K562 (cell line): Measurements from ENCODE around the gene BAG1. TPM values are rescaled to one million over a fixed set of nuclear protein-coding genes. Genes with fewer than 3 reads are reported as not detected.
A peak's percentile ranks its signal among the peaks of the same experiment; 100 is the strongest.

Source experiments
- ARHGAP35 ChIP-seq: fragments of 450-650 bp; IDR thresholded peaks from 2 replicates; pipeline ENCODE4 v1.6.1; 2018; ENCODE audit not compliant: partially characterized antibody
- ARID2 ChIP-seq: fragments of 450-650 bp; IDR thresholded peaks from 2 replicates; pipeline ENCODE4 v1.6.1; 2017; ENCODE audit warnings: antibody characterized with exemption, mild to moderate bottlenecking
- GABPB1 ChIP-seq: sonication (generic); formaldehyde crosslinking; IDR thresholded peaks from 2 replicates; pipeline ENCODE4 v1.8.0; 2022; ENCODE audit warnings: mild to moderate bottlenecking, missing genetic modification reagents
- HEY1 ChIP-seq: fragments of 250-450 bp; sonication (Bioruptor Pico); IDR thresholded peaks from 2 replicates; pipeline ENCODE4 v1.5.0; 2020; ENCODE audit warnings: mild to moderate bottlenecking, moderate library complexity, borderline replicate concordance
- KAT7 ChIP-seq: sonication (generic); formaldehyde crosslinking; IDR thresholded peaks from 2 replicates; pipeline ENCODE4 v1.8.0; 2022; ENCODE audit warnings: missing genetic modification reagents, mild to moderate bottlenecking, borderline replicate concordance
- NCOA4 ChIP-seq: fragments of 450-650 bp; IDR thresholded peaks from 2 replicates; pipeline ENCODE4 v1.6.1; 2018; ENCODE audit warnings: mild to moderate bottlenecking; ENCODE audit not compliant: partially characterized antibody
- RAD51 ChIP-seq: fragments of 450-650 bp; IDR thresholded peaks from 2 replicates; pipeline ENCODE4 v1.7.1; 2016; ENCODE audit warnings: low read depth, mild to moderate bottlenecking, borderline replicate concordance
- RBM22 ChIP-seq: fragments of 200-400 bp; formaldehyde crosslinking; IDR thresholded peaks from 2 replicates; pipeline ENCODE4 v1.6.1; 2018; ENCODE audit warnings: low read length, low read depth; ENCODE audit not compliant: poor library complexity, severe bottlenecking
- SMARCA4 ChIP-seq: fragments of 450-650 bp; IDR thresholded peaks from 2 replicates; pipeline ENCODE4 v1.6.1; 2016
- STAG1 ChIP-seq: sonication (generic); formaldehyde crosslinking; IDR thresholded peaks from 2 replicates; pipeline ENCODE4 v1.5.0; 2020; ENCODE audit warnings: missing genetic modification reagents, borderline replicate concordance
- polyA plus RNA-seq, 8 experiments: library from polyadenylated mRNA; depleted of rRNA in 4 of 8; stranded (reverse) in 5 of 8; unstranded in 3 of 8; fragments of >200 nt; fragmentation: Nextera tagmentation in 2 of 8; fragmentation: Illumina TruSeq in 1 of 8; extraction: Ambion mirVana in 2 of 8; extraction: Trizol in 1 of 8; gene quantifications; 2 replicates each; pipeline versions ENCODE4 v1.2.1 to v1.2.3, GENCODE V29; 2011 to 2014; ENCODE audit warnings: inconsistent platforms in 1 of 8, missing spikeins in 1 of 8
- total RNA-seq, 7 experiments: library from RNA; depleted of rRNA in 6 of 7; stranded (reverse); fragments of >200 nt in 6 of 7; fragmentation: Illumina TruSeq in 2 of 7; extraction: Trizol in 2 of 7; gene quantifications; 2 replicates each; pipeline versions ENCODE4 v1.2.1 to v1.2.3, GENCODE V29; 2011 to 2021; ENCODE audit warnings: low replicate concordance in 1 of 7
- TF ChIP-seq, protein P1 (sequence below): sonication (generic); formaldehyde crosslinking; IDR thresholded peaks from 2 replicates; pipeline ENCODE4 v1.9.0; 2022; ENCODE audit warnings: mild to moderate bottlenecking, missing genetic modification reagents
- TF ChIP-seq, protein P2 (sequence below): fragments of 450-650 bp; IDR thresholded peaks from 2 replicates; pipeline ENCODE4 v1.6.1; 2016; ENCODE audit warnings: missing biosample characterization, missing genetic modification characterization
- TF ChIP-seq, protein P3 (sequence below), 2 experiments: IDR thresholded peaks in 1 of 2; conservative IDR thresholded peaks in 1 of 2; 2 replicates each; pipeline ENCODE4 v1.6.1; 2016; ENCODE audit warnings: low read depth in 2 of 2, mild to moderate bottlenecking in 1 of 2, missing compliant biosample characterization in 1 of 2, missing genetic modification characterization in 1 of 2, moderate library complexity in 1 of 2
- TF ChIP-seq, protein P4 (sequence below): sonication (generic); formaldehyde crosslinking; IDR thresholded peaks from 2 replicates; pipeline ENCODE4 v1.5.0; 2020; ENCODE audit warnings: missing genetic modification reagents

BAG1 gene
- total and polyA plus RNA-seq, 9 of the 15 experiments (the other 6 are each of a cell fraction or from before 2014, with no cell fraction given): 9.7 to 106 (median 56.9) TPM

DNA sequence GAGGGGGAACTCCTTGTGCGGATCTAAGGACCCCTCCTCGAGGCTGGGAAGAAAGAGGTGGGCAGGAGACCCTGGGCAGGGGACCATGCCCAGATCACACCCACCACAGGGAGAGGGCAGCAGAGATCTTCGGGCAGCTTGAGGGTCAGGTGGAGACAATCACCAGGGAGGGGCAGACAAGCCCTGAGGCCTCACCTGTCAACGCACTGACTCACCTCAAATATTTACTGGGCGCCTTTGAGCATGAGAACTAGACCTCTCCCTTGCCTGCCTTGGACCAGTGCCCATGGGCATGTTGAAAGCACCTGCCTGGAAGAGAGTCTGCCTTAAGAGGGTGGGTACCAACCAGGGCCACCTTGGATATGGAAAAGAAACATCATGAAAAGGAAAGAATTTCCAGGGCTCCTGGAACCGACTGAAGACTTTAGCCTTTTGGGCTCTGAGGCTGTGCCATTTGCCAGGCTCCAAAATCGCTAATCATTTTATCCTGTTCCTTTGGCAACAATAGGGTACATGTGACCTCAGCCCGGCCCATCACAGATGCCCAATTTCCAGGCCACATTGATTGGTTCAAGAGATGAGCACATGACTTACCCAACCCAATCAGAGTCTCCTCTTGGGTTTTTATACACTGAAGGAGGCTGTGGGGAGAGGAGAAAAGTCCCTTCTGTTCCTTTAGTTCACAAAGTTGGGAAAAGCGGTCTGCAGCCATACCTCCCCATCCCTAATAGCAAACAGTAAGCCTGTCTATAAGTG, 35.0 kb downstream of the BAG1 start (continued):
- TF ChIP-seq HEY1 (no peak), SMARCA4 (no peak), ARID2 (no peak), NCOA4 (no peak), ARHGAP35 (no peak), STAG1 (CRISPR knock-in tag) (peak; percentile 48; the same call in 1 of the 2 replicates), RBM22 (no peak), KAT7 (no peak), GABPB1 (CRISPR knock-in tag) (no peak), RAD51 (peak; percentile 34; the same call in 1 of the 2 replicates)
- TF ChIP-seq, protein P1, sequence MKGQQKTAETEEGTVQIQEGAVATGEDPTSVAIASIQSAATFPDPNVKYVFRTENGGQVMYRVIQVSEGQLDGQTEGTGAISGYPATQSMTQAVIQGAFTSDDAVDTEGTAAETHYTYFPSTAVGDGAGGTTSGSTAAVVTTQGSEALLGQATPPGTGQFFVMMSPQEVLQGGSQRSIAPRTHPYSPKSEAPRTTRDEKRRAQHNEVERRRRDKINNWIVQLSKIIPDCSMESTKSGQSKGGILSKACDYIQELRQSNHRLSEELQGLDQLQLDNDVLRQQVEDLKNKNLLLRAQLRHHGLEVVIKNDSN: peak; percentile 53; the same call in 1 of the 2 replicates
- TF ChIP-seq, protein P2, sequence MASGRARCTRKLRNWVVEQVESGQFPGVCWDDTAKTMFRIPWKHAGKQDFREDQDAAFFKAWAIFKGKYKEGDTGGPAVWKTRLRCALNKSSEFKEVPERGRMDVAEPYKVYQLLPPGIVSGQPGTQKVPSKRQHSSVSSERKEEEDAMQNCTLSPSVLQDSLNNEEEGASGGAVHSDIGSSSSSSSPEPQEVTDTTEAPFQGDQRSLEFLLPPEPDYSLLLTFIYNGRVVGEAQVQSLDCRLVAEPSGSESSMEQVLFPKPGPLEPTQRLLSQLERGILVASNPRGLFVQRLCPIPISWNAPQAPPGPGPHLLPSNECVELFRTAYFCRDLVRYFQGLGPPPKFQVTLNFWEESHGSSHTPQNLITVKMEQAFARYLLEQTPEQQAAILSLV (tag): no peak
- TF ChIP-seq, protein P3, sequence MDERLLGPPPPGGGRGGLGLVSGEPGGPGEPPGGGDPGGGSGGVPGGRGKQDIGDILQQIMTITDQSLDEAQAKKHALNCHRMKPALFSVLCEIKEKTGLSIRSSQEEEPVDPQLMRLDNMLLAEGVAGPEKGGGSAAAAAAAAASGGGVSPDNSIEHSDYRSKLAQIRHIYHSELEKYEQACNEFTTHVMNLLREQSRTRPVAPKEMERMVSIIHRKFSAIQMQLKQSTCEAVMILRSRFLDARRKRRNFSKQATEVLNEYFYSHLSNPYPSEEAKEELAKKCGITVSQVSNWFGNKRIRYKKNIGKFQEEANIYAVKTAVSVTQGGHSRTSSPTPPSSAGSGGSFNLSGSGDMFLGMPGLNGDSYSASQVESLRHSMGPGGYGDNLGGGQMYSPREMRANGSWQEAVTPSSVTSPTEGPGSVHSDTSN (CRISPR knock-in tag; IDR thresholded peaks at IDR 0.05; ENCODE audit: low read depth): no peak
- TF ChIP-seq, protein P3 (tag; conservative IDR thresholded peaks at IDR 0.05; ENCODE audit: low read depth): no peak
- TF ChIP-seq, protein P4, sequence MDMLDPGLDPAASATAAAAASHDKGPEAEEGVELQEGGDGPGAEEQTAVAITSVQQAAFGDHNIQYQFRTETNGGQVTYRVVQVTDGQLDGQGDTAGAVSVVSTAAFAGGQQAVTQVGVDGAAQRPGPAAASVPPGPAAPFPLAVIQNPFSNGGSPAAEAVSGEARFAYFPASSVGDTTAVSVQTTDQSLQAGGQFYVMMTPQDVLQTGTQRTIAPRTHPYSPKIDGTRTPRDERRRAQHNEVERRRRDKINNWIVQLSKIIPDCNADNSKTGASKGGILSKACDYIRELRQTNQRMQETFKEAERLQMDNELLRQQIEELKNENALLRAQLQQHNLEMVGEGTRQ (CRISPR knock-in tag): peak; percentile 33
